Measurements from ENCODE around the gene TELO2.

The TELO2 gene

DNA sequence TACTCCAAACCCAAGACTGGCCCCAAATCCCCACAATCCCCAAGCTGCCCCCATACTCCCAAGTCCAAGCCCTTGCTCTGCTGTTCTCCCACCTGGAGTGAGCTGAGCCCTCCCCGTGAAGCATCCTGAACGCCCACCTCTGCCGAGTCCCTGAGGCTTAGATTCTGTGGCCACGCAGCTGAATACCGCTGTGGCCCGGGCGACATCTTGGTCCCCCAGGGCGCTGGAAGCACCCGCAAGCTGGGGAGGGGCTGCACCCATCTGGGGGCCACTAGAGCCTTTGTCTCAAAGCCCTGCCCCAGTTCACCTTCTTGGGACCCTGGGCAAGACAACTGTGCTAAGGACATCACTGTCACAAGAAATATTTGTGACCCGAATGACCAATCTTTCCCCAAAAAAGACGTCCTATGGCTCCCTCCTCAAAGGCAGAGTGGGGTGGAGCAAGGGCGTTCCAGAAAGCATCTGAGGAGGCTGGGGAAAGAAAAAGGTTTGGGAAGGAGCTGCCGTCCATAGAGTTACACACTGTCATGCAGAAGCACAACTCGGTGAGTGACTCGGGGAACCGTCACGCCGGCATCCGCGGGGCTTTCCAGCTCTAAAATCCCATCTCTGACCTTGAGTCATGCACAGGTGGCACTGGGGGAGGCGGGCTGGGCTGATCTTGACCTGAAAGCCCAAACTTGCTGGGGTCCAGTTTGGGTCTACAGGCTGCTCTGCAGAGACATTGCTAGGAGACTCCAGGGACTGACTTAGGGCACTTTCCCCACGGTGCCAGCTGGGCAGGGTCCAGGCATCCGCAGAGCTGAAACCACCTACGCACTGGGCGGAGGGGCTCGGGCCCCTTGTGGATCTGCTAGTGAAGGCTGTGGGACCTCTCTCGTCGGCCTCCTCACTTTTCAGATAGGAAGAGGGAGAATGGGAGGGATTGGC, 11.0 kb upstream of the TELO2 start:
- no peak for DNase-seq

GRCh38 chr16:1485847-1486496, 7.2 kb upstream of the TELO2 start:
- no peak for DNase-seq

GRCh38 chr16:1486551-1487390, 6.4 kb upstream of the TELO2 start:
- no peak for DNase-seq

DNA sequence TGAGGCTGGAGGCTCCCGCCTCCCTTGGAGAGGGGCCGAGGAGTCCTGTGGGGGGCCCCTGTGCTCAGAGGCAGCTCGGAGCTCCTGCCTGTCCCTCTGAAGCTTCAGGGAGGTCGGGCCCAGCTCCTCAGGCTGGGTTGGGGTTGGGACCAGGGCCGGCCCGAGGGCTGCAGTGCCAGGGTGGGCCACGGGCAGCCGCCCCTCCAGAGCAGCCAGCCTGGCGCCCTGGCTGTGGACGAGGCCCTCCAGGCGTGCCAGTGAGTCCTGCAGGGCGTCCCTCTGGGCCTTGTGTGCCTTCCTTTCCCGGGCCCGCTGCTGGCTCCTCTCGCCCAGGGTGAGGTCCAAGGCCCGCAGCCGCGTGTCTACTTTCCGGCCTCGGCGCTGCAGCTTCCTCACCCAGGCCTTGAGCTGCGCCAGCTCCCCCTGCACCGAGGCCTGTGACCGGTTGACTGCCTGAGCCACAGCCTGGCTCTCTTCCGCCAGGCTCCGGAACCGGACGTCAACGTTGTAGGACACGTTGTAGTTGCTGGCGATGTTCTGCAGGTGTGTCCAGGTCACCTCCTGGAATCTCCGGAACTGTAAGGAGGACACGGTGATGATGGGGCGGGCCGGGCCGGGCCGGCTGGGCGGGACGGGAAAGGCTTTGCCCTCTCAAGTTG, 5.6 kb upstream of the TELO2 start:
- DNase-seq: no peak

DNA sequence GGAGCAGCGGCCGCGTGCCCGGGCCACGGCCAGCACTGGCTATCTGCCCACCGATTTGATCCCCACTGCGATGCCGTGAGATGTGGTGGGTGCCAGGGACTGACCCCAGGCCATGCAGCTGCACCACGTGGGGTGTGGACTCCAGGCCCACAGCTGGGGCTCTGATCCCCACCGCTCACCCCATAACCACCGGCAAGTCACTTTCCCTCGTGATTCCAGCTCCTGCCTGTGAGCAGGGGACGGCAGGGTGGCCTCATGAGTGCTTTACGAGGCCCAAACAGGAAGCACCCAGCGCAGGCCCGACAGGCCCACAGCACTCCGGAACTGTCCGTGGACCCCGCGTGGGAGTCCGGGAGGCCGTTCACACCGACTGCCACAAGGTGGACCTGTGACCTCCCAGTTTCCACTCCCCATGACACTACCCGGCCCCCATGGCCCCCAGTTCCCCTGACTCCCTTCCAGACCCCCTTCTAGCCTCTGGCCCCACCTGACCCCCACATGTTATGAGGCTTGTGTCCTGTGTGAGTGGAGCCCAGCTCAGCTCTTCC, 5.0 kb upstream of the TELO2 start:
- DNase-seq: no peak

DNA sequence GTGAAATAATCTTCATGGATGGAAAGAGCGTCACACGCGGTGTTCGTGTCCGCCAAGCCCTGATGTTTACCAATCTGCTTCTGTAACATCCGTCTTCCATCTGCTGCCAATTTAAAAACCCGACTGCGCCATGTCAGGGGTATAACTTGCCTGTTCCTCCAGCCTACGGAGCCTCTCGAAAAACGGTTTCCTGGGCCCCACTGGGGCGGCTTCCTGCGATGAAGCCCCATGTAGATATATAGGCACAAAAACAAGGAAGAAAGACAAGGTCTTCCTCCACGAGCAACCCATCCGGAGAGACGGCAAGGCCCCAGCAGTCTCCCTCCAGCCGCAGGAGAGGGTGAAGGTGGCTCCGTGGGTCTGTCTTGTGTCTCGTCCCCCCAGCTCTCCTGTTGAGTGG, 4.5 kb upstream of the TELO2 start, which contains the start of gene PTX4:
PTX4 (minus strand) TSS at position 326 of the 400 bp plus-strand sequence; CDS start at position 291, 35 bp downstream.
- DNase-seq: no peak

- no peak for DNase-seq
Measured at GRCh38 chr16:1489077-1489476, 4.1 kb upstream of the TELO2 start.

- DNase-seq: no peak
Measured at GRCh38 chr16:1491327-1491726, 1.8 kb upstream of the TELO2 start.

DNA sequence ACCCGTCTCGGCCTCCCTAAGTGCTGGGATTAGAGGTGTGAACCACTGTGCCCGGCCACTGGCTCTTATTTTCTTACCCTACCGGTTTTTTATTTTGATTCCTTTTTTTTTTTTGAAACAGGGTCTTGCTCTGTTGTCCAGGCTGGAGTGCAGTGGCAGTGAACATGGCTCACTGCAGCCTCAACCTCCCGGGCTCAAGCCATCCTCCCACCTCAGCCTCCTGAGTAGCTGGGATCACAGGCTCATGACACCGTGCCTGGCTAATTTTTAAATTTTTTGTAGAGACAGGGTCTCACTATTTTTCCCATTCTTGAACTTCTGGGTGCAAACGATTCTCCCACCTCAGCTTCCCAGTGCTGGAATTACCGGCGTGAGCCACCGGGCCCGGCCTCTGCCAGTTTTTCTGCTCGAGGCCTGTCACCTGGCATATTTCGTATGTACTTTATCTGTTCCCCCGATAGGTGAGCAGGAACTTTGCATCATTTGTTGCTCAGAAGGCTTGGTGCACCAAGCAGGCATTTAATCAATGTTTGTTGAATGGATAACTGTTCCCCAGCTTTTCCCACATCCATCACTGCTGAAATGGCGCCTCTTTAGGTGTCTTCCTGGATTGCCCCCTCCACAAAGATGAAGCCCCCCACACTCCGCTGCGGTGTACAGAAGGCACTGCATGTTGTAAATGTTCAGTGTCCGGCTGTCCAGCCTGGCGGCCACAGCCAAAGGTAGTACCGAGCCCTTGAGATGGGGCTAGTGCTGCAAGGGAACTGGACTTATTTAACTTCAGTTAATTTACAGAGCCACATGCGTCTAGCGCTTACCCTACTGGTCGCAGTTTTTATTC, 858 bp upstream of the TELO2 start:
- no peak for DNase-seq

DNA sequence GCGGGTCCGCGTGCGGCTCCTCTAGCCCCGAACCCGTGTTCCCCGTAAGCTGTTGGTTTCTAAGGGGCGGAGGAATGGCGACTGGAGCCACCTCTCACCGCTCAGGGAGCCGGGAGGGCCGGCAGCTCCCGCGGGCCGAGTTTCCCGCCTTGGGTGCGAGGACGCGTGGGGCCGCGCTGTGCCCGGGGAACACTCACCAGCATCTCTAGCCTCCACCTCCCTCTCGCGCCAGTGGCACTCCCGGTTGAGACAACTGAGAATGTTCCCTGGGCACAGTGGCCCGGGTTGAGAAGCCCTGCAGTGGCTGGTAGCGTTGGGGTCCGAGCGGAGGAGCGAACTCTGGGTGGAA, 560 bp downstream of the TELO2 start:
- DNase-seq: no peak

- DNase-seq: no peak
Measured at GRCh38 chr16:1494129-1494640, 1.0 kb downstream of the TELO2 start.

GRCh38 chr16:1494711-1495110, 1.6 kb downstream of the TELO2 start:
- DNase-seq: no peak

DNA sequence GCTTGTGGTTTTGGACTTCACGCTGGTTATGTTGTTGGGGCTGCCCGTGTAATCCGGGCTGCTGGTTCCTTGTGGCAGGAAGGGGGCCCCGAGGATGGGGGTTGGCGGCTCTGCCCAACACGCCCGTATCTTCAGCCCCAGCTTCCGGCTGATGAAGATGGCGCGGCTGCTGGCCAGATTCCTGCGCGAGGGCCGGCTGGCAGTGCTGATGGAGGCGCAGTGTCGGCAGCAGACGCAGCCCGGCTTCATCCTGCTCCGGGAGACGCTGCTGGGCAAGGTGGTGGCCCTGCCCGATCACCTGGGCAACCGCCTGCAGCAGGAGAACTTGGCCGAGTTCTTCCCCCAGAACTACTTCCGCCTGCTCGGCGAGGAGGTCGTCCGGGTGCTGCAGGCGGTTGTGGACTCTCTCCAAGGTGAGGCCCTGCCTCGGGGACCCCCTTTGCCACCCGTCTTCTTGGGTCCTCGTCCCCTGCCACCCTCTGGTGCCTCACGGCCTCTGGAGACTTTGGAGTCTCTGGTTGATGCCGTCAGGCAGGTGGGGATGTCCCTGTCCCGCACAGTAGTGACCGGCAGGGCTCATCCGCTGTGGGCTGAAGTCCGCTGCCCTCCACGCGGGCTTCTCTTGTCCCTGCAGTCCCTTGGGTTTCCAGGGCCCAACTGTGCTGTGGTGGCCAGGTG, 2.2 kb downstream of the TELO2 start:
- DNase-seq: no peak

DNA sequence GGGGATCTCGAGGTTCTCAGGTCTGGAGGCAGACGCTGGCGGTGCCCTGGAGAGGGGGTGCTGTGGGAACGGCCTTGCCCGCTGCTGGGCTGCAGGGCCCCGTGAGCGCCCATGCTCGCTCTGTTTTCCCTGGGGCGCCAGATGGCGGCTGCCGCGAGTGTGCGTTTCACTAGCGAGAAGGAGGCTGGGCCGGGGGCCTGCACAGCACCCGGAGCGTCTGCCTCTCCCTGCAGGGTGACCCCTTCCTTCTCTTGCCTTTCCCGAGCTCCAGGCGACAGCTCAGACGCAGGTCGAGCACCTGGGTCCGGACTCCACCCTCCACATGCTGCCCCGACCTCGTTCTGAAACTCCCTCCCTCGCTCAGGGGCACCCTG, 2.7 kb downstream of the TELO2 start:
- DNase-seq: no peak

DNA sequence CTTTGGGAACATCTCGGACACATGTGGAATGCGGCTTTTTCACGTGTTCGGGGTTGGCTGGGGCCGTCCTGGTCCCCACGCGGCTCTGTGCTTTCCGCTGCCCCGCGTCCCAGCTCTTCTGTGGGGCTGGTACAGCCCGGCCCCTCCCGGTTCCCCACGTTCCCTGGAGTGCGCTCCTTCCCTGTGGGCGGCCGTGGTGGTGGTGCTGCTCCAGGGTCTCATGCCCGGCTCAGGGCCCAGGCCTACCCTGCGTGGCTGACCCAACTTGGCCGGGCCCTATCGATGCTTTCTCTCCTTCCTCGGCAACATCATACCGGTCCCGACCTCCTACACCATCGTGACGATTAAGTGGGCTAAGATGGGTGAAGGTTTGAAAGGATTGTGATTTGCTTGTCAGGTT, 3.3 kb downstream of the TELO2 start:
- DNase-seq: no peak

DNA sequence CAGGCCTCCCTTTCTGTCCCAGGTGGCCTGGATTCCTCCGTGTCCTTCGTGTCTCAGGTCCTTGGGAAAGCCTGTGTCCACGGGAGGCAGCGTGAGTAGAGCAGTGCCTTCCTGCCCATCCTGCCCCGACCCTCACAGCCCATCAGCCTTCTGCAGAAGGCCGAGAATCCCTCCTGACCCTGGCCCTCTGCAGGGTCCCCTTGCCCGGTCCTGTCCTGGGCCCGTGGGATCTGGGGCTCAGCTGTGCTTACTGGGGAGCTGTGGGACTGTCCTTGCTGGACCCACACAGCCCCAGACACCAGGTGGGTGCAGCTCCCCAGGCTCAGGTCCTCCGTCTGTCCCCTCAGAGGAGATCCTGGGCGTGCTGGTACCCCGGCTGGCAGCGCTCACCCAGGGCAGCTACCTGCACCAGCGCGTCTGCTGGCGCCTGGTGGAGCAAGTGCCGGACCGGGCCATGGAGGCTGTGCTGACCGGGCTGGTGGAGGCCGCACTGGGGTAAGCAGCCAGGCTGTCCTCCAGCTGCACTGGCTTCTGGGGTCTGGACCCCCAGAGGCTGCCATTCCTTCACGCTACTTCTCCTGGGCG, 3.9 kb downstream of the TELO2 start:
- no peak for DNase-seq

DNA sequence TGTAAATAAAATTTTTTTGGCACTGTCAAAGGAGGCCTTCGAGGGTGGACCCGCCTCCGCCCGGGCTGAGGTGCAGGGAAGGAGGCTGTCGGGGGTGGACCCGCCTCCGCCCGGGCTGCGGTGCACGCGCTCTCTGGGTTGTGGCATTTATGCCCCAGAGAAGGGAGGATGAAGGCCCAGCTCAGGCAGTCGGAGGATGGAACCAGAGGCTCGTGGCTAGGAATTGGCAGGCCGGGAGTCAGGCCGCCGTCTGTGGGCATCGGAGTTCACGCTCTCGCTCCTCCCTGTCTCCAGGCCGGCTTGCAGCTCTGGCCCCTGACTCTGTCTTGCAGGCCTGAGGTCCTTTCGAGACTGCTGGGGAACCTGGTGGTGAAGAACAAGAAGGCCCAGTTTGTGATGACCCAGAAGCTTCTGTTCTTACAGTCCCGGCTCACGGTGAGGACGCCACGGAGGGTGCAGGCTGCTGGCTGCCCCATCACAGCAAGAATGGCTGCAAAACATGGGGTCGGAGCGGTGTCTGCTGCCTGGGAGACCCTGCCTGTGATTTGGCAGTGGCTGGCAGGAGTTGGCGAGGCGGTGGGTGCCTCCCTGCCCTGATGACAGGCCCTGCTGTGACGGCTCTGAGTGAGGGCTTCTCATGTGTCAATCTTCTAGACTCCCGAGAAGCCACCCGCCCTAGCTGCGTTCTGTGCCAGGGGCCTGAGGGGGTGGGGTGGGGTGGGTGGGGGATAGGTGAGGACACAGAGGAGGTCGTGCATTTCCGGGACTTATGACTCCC, 5.9 kb downstream of the TELO2 start:
- DNase-seq: no peak

GRCh38 chr16:1499756-1500464, 6.8 kb downstream of the TELO2 start:
- no peak for DNase-seq

Measured in NCI-H774 (cell line).